Measurements from ENCODE around the gene KLHL29. TPM values are rescaled to one million over a fixed set of nuclear protein-coding genes. Genes with fewer than 3 reads are reported as not detected.

Gene KLHL29
- polyA plus RNA-seq, 1 of the 3 experiments (the other 2 are of a cell fraction) = 4.6 TPM

DNA sequence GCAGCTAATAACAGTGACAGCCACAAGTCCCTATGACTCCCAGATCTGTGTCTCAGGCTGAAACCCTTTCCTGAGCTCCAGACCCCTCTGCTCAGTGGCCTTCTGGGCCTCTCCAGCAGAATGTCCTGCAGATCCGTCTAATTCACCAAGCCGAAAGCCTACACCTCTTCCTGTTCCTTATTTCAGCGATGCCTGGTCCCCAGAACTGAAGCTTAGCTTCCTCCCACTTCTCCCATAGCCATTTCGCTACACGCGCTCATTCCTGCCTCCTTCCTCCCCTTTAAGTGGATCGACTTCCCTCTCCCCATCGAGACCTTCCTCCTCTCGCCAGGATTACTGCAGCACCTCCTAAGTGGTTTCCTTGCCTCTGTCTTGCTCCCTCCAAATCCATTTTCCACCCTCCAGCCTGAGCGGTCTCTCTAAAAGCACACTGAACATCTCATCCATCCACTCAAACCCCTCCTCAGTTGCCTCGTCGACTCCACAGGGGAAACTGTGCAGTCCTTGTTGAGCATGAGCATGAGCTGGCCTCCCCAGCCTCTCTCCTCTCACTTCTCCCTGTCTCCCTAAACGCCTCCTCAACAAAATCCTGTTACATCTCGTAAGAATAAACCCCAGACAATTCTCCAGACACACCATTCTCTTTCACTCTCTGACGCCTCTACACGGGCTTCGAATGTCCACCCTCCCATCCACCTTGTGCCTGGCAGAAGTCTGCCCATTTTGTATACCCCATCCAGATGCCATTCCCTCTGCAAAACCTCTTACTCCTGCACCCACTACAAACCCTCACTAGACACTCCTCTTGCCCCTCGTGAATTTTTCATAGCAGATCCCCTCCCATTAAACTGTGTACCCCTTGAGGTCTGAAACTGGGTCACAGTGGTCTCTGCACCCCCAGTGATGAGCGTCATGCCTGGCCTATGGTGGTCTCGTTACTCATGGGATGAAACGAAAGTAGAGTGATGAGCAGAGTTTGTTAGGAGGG lies 309.4 kb downstream of the KLHL29 start:
- no peak for DNase-seq
- H3K4me2 ChIP-seq = no peak overlapping the region
- H3K4me3 ChIP-seq (ENCODE audit: low read depth in 2 of 2, low read length in 1 of 2) = no peak overlapping the region
- no peak overlapping the region for H3K9ac ChIP-seq
- H3K36me3 ChIP-seq (replicated peaks in 1 of 2; ENCODE audit: control insufficient read depth in 1 of 2, insufficient read depth in 2 of 2, low read length in 1 of 2) = peaks cover 0 to 16% of the 10 kb centered on the region in 2 experiments
- WGBS (ENCODE audit: low lambda C conversion rate) = 84% methylated on average over 21 of the region's 21 CpGs
- no peaks in the 10 kb centered on the region for H3K79me2 ChIP-seq (ENCODE audit: insufficient read depth)
- H2AFZ ChIP-seq (ENCODE audit: low read depth) = no peak overlapping the region
- H3K9me2 ChIP-seq = no peaks in the 10 kb centered on the region
- no peak for TF ChIP-seq POLR2AphosphoS5 (IDR thresholded peaks at IDR 0.05; ENCODE audit: low read depth, low read length)
- TF ChIP-seq, protein P1, sequence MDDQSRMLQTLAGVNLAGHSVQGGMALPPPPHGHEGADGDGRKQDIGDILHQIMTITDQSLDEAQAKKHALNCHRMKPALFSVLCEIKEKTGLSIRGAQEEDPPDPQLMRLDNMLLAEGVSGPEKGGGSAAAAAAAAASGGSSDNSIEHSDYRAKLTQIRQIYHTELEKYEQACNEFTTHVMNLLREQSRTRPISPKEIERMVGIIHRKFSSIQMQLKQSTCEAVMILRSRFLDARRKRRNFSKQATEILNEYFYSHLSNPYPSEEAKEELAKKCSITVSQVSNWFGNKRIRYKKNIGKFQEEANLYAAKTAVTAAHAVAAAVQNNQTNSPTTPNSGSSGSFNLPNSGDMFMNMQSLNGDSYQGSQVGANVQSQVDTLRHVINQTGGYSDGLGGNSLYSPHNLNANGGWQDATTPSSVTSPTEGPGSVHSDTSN (IDR thresholded peaks at IDR 0.05) = no peak
- no peak for TF ChIP-seq RFX5 (IDR thresholded peaks at IDR 0.05; ENCODE audit: low read length)
- TF ChIP-seq ELF1 (IDR thresholded peaks at IDR 0.05) = no peak
- no peak for TF ChIP-seq EP300 (IDR thresholded peaks at IDR 0.05; ENCODE audit: borderline replicate concordance in 1 of 2, low read depth in 1 of 2, low read length in 1 of 2)
- TF ChIP-seq, protein P2, sequence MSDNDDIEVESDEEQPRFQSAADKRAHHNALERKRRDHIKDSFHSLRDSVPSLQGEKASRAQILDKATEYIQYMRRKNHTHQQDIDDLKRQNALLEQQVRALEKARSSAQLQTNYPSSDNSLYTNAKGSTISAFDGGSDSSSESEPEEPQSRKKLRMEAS (IDR thresholded peaks at IDR 0.05; ENCODE audit: low read depth) = no peak
- TF ChIP-seq, protein P3, sequence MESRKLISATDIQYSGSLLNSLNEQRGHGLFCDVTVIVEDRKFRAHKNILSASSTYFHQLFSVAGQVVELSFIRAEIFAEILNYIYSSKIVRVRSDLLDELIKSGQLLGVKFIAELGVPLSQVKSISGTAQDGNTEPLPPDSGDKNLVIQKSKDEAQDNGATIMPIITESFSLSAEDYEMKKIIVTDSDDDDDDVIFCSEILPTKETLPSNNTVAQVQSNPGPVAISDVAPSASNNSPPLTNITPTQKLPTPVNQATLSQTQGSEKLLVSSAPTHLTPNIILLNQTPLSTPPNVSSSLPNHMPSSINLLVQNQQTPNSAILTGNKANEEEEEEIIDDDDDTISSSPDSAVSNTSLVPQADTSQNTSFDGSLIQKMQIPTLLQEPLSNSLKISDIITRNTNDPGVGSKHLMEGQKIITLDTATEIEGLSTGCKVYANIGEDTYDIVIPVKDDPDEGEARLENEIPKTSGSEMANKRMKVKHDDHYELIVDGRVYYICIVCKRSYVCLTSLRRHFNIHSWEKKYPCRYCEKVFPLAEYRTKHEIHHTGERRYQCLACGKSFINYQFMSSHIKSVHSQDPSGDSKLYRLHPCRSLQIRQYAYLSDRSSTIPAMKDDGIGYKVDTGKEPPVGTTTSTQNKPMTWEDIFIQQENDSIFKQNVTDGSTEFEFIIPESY (IDR thresholded peaks at IDR 0.05; ENCODE audit: borderline replicate concordance, low read depth) = no peak
- TF ChIP-seq TCF12 (IDR thresholded peaks at IDR 0.05) = no peak
- TF ChIP-seq, protein P4, sequence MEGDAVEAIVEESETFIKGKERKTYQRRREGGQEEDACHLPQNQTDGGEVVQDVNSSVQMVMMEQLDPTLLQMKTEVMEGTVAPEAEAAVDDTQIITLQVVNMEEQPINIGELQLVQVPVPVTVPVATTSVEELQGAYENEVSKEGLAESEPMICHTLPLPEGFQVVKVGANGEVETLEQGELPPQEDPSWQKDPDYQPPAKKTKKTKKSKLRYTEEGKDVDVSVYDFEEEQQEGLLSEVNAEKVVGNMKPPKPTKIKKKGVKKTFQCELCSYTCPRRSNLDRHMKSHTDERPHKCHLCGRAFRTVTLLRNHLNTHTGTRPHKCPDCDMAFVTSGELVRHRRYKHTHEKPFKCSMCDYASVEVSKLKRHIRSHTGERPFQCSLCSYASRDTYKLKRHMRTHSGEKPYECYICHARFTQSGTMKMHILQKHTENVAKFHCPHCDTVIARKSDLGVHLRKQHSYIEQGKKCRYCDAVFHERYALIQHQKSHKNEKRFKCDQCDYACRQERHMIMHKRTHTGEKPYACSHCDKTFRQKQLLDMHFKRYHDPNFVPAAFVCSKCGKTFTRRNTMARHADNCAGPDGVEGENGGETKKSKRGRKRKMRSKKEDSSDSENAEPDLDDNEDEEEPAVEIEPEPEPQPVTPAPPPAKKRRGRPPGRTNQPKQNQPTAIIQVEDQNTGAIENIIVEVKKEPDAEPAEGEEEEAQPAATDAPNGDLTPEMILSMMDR (IDR thresholded peaks at IDR 0.05) = no peak
- TF ChIP-seq FOSL2 (IDR thresholded peaks at IDR 0.05; ENCODE audit: borderline replicate concordance, low read depth) = no peak
- TF ChIP-seq TAF1 (IDR thresholded peaks at IDR 0.05; ENCODE audit: borderline replicate concordance, low read depth, low read length) = no peak
- TF ChIP-seq CHD2 (IDR thresholded peaks at IDR 0.05; ENCODE audit: low read length, partially characterized antibody) = no peak
- H4K20me1 ChIP-seq (ENCODE audit: insufficient read depth) = no peaks in the 10 kb centered on the region
- no peak overlapping the region for H3K27ac ChIP-seq (ENCODE audit: low read depth in 2 of 2, low read length in 1 of 2)
- no peaks in the 10 kb centered on the region for H3K27me3 ChIP-seq (ENCODE audit: insufficient read depth)
- peaks cover 3% of the 10 kb centered on the region for H3F3A ChIP-seq (replicated peaks; ENCODE audit: insufficient read depth)
- H3K9me3 ChIP-seq = no peaks in the 10 kb centered on the region
- peaks cover 11 to 39% of the 10 kb centered on the region in 2 experiments; a peak in 3 of 4 replicates for H3K4me1 ChIP-seq (ENCODE audit: control insufficient read depth in 1 of 2, insufficient read depth in 2 of 2, low read depth in 1 of 2, low read length in 1 of 2)
- ChIA-PET CTCF (no interaction called here), POLR2A (no interaction called here)

Measured in SK-N-SH (cell line).